ENCODE results near the gene RBM47. TPM values are rescaled to one million over a fixed set of nuclear protein-coding genes. Genes with fewer than 3 reads are reported as not detected.
A peak's percentile ranks its signal among the peaks of the same experiment; 100 is the strongest.

Gene RBM47
- total and polyA plus RNA-seq, 9 of the 15 experiments (the other 6 are each of a cell fraction or from before 2014, with no cell fraction given) = 1.4 to 6.4 (median 3.3) TPM

DNA sequence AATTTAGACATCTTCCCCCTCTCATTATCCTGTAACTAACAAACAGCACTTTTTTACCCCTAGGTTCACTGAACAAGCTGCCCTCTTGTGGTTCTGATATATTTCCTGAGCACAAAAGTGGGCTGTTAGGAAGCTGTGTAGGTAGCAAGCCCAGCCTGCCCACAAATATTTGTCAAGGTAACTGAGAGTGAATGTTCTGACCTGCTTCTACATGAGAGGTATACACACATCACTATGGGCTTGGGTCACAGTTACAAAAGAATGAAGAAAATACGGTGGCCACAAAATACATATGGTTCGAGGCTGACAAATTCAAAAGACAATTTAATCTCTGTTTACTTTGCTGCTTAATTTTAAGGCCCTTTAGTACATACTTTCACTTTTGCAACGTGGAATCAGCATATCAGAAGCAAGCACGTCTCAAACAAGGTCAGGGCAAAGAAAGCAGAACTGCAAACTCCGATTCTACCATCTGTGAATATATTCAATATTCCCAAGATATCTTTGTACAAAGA is 78.7 kb downstream of the RBM47 start (continued):
- peak; percentile 8; the same call in 1 of the 2 replicates for TF ChIP-seq EP400 (IDR thresholded peaks at IDR 0.05)
- no peak for TF ChIP-seq E2F3 (CRISPR knock-in tag; IDR thresholded peaks at IDR 0.05)
- no peak for TF ChIP-seq ATF7 (IDR thresholded peaks at IDR 0.05)
- TF ChIP-seq PML (IDR thresholded peaks at IDR 0.05; ENCODE audit: low read length) = no peak
- TF ChIP-seq CREBBP (IDR thresholded peaks at IDR 0.05; ENCODE audit: low read depth, low read length) = no peak
- no peak for TF ChIP-seq TAF9B (IDR thresholded peaks at IDR 0.05; ENCODE audit: partially characterized antibody)
- TF ChIP-seq HDAC1 (IDR thresholded peaks at IDR 0.05) = no peak
- no peak for TF ChIP-seq SMAD2 (IDR thresholded peaks at IDR 0.05; ENCODE audit: low read depth, low read length)
- no peak for TF ChIP-seq SMARCA5 (IDR thresholded peaks at IDR 0.05)
- TF ChIP-seq, protein P1, sequence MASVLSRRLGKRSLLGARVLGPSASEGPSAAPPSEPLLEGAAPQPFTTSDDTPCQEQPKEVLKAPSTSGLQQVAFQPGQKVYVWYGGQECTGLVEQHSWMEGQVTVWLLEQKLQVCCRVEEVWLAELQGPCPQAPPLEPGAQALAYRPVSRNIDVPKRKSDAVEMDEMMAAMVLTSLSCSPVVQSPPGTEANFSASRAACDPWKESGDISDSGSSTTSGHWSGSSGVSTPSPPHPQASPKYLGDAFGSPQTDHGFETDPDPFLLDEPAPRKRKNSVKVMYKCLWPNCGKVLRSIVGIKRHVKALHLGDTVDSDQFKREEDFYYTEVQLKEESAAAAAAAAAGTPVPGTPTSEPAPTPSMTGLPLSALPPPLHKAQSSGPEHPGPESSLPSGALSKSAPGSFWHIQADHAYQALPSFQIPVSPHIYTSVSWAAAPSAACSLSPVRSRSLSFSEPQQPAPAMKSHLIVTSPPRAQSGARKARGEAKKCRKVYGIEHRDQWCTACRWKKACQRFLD (CRISPR knock-in tag; IDR thresholded peaks at IDR 0.05) = no peak
- no peak for TF ChIP-seq HNRNPL (IDR thresholded peaks at IDR 0.05; ENCODE audit: low read depth, low read length)
- TF ChIP-seq NCOA6 (IDR thresholded peaks at IDR 0.05) = no peak
- TF ChIP-seq PCBP2 (IDR thresholded peaks at IDR 0.05; ENCODE audit: low read depth, low read length, poor library complexity, severe bottlenecking) = no peak
- TF ChIP-seq ZNF175 (CRISPR knock-in tag; IDR thresholded peaks at IDR 0.05; ENCODE audit: low read depth) = no peak
- no peak for TF ChIP-seq ZNF143 (CRISPR knock-in tag; IDR thresholded peaks at IDR 0.05)
- TF ChIP-seq, protein P2, sequence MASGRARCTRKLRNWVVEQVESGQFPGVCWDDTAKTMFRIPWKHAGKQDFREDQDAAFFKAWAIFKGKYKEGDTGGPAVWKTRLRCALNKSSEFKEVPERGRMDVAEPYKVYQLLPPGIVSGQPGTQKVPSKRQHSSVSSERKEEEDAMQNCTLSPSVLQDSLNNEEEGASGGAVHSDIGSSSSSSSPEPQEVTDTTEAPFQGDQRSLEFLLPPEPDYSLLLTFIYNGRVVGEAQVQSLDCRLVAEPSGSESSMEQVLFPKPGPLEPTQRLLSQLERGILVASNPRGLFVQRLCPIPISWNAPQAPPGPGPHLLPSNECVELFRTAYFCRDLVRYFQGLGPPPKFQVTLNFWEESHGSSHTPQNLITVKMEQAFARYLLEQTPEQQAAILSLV (tag; IDR thresholded peaks at IDR 0.05) = no peak
- no peak for TF ChIP-seq ZNF695 (CRISPR knock-in tag; IDR thresholded peaks at IDR 0.05)
- TF ChIP-seq SMAD3 (CRISPR knock-in tag; conservative IDR thresholded peaks at IDR 0.05) = no peak
- TF ChIP-seq, protein P3, sequence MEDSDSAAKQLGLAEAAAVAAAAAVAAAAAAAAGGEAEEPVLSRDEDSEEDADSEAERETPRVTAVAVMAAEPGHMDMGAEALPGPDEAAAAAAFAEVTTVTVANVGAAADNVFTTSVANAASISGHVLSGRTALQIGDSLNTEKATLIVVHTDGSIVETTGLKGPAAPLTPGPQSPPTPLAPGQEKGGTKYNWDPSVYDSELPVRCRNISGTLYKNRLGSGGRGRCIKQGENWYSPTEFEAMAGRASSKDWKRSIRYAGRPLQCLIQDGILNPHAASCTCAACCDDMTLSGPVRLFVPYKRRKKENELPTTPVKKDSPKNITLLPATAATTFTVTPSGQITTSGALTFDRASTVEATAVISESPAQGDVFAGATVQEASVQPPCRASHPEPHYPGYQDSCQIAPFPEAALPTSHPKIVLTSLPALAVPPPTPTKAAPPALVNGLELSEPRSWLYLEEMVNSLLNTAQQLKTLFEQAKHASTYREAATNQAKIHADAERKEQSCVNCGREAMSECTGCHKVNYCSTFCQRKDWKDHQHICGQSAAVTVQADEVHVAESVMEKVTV (CRISPR knock-in tag; IDR thresholded peaks at IDR 0.05) = peak; percentile 30; the same call in 1 of the 2 replicates
- TF ChIP-seq, protein P4, sequence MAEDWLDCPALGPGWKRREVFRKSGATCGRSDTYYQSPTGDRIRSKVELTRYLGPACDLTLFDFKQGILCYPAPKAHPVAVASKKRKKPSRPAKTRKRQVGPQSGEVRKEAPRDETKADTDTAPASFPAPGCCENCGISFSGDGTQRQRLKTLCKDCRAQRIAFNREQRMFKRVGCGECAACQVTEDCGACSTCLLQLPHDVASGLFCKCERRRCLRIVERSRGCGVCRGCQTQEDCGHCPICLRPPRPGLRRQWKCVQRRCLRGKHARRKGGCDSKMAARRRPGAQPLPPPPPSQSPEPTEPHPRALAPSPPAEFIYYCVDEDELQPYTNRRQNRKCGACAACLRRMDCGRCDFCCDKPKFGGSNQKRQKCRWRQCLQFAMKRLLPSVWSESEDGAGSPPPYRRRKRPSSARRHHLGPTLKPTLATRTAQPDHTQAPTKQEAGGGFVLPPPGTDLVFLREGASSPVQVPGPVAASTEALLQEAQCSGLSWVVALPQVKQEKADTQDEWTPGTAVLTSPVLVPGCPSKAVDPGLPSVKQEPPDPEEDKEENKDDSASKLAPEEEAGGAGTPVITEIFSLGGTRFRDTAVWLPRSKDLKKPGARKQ (CRISPR knock-in tag; IDR thresholded peaks at IDR 0.05) = no peak
- no peak for TF ChIP-seq MYBL2 (IDR thresholded peaks at IDR 0.05; ENCODE audit: low read depth)
- TF ChIP-seq MYBL2 (CRISPR knock-in tag; IDR thresholded peaks at IDR 0.05; ENCODE audit: borderline replicate concordance) = no peak
- TF ChIP-seq ZC3H11A (IDR thresholded peaks at IDR 0.05; ENCODE audit: low read depth, low read length) = no peak
